Measurements from ENCODE around the gene TMEM132D.

TMEM132D gene

DNA sequence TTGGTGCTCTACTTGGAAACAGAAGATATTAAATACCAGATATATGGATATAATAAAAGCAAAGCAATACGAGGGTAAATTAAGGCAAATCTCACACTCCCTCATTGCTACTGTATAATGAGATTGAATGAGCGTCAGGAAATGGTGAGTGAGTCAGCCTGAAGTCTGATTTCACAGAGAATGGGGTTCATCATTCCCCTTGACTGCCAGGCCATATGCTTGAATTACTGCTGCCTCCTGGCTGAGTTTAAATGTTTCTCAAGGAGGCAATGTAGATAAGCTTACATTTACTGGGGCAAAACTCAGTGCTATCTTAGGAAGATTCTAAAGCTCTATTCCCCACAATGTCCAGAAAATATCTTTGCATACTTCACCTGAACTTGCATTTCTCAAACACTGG is 380.2 kb downstream of the TMEM132D start:
- CTCF ChIA-PET = no interaction called here
- H3K4me3 ChIP-seq (ENCODE audit: low read depth, low read length) = no peak overlapping the region
- DNase-seq (ENCODE audit: low read depth, low spot score) = no peak
- no peak for TF ChIP-seq CTCF (IDR thresholded peaks at IDR 0.05; ENCODE audit: insufficient read depth, low read length, missing control alignments)
- POLR2A ChIA-PET = no interaction called here

GRCh38 chr12:129520739-129521138 is 383.1 kb downstream of the TMEM132D start:
- no peak for TF ChIP-seq CTCF (IDR thresholded peaks at IDR 0.05; ENCODE audit: insufficient read depth, low read length, missing control alignments)
- no peak for DNase-seq (ENCODE audit: low read depth, low spot score)
- POLR2A ChIA-PET = no interaction called here
- CTCF ChIA-PET = no interaction called here
- no peak overlapping the region for H3K4me3 ChIP-seq (ENCODE audit: low read depth, low read length)

GRCh38 chr12:129503802-129504201 is 400.0 kb downstream of the TMEM132D start:
- DNase-seq (ENCODE audit: low read depth, low spot score) = no peak
- no peak for TF ChIP-seq CTCF (IDR thresholded peaks at IDR 0.05; ENCODE audit: insufficient read depth, low read length, missing control alignments)
- H3K4me3 ChIP-seq (ENCODE audit: low read depth, low read length) = no peak overlapping the region
- ChIA-PET POLR2A (no interaction called here), CTCF (no interaction called here)

DNA sequence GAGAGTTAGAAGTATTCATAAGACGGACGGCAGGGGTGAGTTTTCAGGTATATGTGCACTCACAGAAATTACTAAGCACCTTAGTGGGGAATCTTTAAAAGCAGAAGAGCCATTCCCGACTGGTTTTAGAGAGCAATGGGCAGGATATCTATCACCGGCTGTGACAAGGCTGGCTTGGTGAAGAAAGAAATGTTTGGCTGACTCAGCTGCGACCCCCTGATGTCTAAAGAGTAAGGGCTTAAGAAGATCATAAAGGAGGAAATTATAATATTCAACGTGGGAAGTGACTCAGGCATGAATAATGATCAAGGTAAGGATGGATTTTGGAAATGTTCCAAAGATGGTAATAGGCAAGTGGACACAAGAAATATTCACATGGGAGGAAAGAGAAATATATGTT is 407.6 kb downstream of the TMEM132D start:
- no peak overlapping the region for H3K4me3 ChIP-seq (ENCODE audit: low read depth, low read length)
- no peak for DNase-seq (ENCODE audit: low read depth, low spot score)
- ChIA-PET CTCF (no interaction called here), POLR2A (no interaction called here)
- no peak for TF ChIP-seq CTCF (IDR thresholded peaks at IDR 0.05; ENCODE audit: insufficient read depth, low read length, missing control alignments)

- no peak for DNase-seq (ENCODE audit: low read depth, low spot score)
- TF ChIP-seq CTCF (IDR thresholded peaks at IDR 0.05; ENCODE audit: insufficient read depth, low read length, missing control alignments) = no peak
- no peak overlapping the region for H3K4me3 ChIP-seq (ENCODE audit: low read depth, low read length)
- POLR2A ChIA-PET = no interaction called here
- CTCF ChIA-PET = no interaction called here
Observed at GRCh38 chr12:129494766-129495165, 409.1 kb downstream of the TMEM132D start.

- CTCF ChIA-PET = no interaction called here
Observed at GRCh38 chr12:129494260-129494659, 409.6 kb downstream of the TMEM132D start.

More at GRCh38 chr12:129494260-129494659, 409.6 kb downstream of the TMEM132D start:
- TF ChIP-seq CTCF (IDR thresholded peaks at IDR 0.05; ENCODE audit: insufficient read depth, low read length, missing control alignments) = no peak
- DNase-seq (ENCODE audit: low read depth, low spot score) = no peak
- POLR2A ChIA-PET = no interaction called here
- H3K4me3 ChIP-seq (ENCODE audit: low read depth, low read length) = no peak overlapping the region
